Measurements from ENCODE around the gene NEDD9.

The NEDD9 gene

GRCh38 chr6:11140056-11140455 lies 92.4 kb downstream of the NEDD9 start:
- no peak for ATAC-seq (replicated peaks; ENCODE audit: extremely low read depth, poor library complexity, severe bottlenecking)
- DNase-seq (ENCODE audit: low spot score in 2 of 2), result no peak
- Mint-ChIP-seq H3K4me3 (no peak overlapping the region), H3K27me3 (no peaks in the 10 kb centered on the region), H3K27ac (ENCODE audit: low read depth) (no peak overlapping the region), H3K9me3 (no peaks in the 10 kb centered on the region), H3K36me3 (ENCODE audit: insufficient read depth) (peaks cover 2% of the 10 kb centered on the region), H3K4me1 (no peaks in the 10 kb centered on the region)

- ATAC-seq (replicated peaks; ENCODE audit: extremely low read depth, poor library complexity, severe bottlenecking) (no peak), DNase-seq (ENCODE audit: low spot score in 2 of 2) (no peak)
These were observed 93.2 kb downstream of the NEDD9 start for GRCh38 chr6:11139051-11139960.

GRCh38 chr6:11136809-11137208 lies 95.7 kb downstream of the NEDD9 start:
- H3K36me3 Mint-ChIP-seq (ENCODE audit: insufficient read depth), result peaks cover 9% of the 10 kb centered on the region
- ATAC-seq (replicated peaks; ENCODE audit: extremely low read depth, poor library complexity, severe bottlenecking), result no peak
- no peaks in the 10 kb centered on the region for H3K27me3 Mint-ChIP-seq

More at GRCh38 chr6:11139051-11139960, 93.2 kb downstream of the NEDD9 start:
- Mint-ChIP-seq H3K9me3 (no peaks in the 10 kb centered on the region), H3K4me1 (no peaks in the 10 kb centered on the region), H3K27ac (ENCODE audit: low read depth) (no peak overlapping the region), H3K27me3 (no peaks in the 10 kb centered on the region), H3K4me3 (no peak overlapping the region), H3K36me3 (ENCODE audit: insufficient read depth) (peaks cover 8% of the 10 kb centered on the region)

More at GRCh38 chr6:11136809-11137208, 95.7 kb downstream of the NEDD9 start:
- H3K4me1 Mint-ChIP-seq, result no peaks in the 10 kb centered on the region
- H3K4me3 Mint-ChIP-seq, result no peak overlapping the region
- no peak overlapping the region for H3K27ac Mint-ChIP-seq (ENCODE audit: low read depth)
- no peak for DNase-seq (ENCODE audit: low spot score in 2 of 2)
- H3K9me3 Mint-ChIP-seq, result no peaks in the 10 kb centered on the region

All from central memory CD8-positive, alpha-beta T cell (primary cell).